Vagina (tissue), 2 donors: ENCODE data around the gene FRRS1. TPM values are rescaled to one million over a fixed set of nuclear protein-coding genes. Genes with fewer than 3 reads are reported as not detected.

Experiments
- DNase-seq, 2 donors: peaks; one replicate each; pipeline ENCODE4 v3.0.0-alpha.2; 2017; ENCODE audit errors: extremely low spot score in 2 of 2
- H3K27ac ChIP-seq: fragments of 200-600 bp; sonication (generic); one replicate; pipeline ENCODE4 v1.5.1; 2019
- H3K27me3 ChIP-seq: fragments of 200-600 bp; sonication (generic); one replicate; pipeline ENCODE4 v1.5.1; 2019
- H3K36me3 ChIP-seq, 2 donors: fragments of 200-600 bp; sonication (generic); one replicate each; pipeline ENCODE4 v1.5.1; 2017 to 2019
- H3K4me1 ChIP-seq: fragments of 200-600 bp; sonication (generic); one replicate; pipeline ENCODE4 v1.5.1; 2019
- H3K4me3 ChIP-seq, 2 donors: fragments of 200-600 bp; sonication (generic); 1 replicate in 1 of 2; 2 replicates in 1 of 2; pipeline ENCODE4 v1.5.1; 2016 to 2019
- H3K9me3 ChIP-seq: fragments of 200-600 bp; sonication (generic); one replicate; pipeline ENCODE4 v1.5.1; 2019
- POLR2A ChIP-seq, 2 donors: fragments of 450-650 bp; IDR thresholded peaks; one replicate each; pipeline ENCODE4 v1.6.1; 2017; ENCODE audit warnings: antibody characterized with exemption in 2 of 2, mild to moderate bottlenecking in 2 of 2, moderate library complexity in 2 of 2
- POLR2AphosphoS5 ChIP-seq, 2 donors: sonication (generic); formaldehyde crosslinking; IDR thresholded peaks; one replicate each; pipeline ENCODE4 v1.9.0; 2017; ENCODE audit warnings: antibody characterized with exemption in 2 of 2, mild to moderate bottlenecking in 2 of 2, low read depth in 1 of 2; ENCODE audit not compliant: insufficient read depth in 1 of 2
- intact Hi-C: fragments of 100-400 bp; cut with DNase I; formaldehyde crosslinking; loops from one replicate; pipeline ENCODE4 v1.15.1; 2023
- total RNA-seq: library from RNA; depleted of rRNA; stranded (reverse); fragments of >200 nt; gene quantifications from one replicate; pipeline ENCODE4 v1.2.3, GENCODE V29; 2016
- TF ChIP-seq, protein P1 (sequence below), 3 experiments: fragments of 450-650 bp in 2 of 3; fragments of 200-600 bp in 1 of 3; sonication (generic) in 1 of 3; IDR thresholded peaks; one replicate each; pipeline ENCODE4 v1.5.1; 2017 to 2019; ENCODE audit warnings: antibody characterized with exemption in 3 of 3, mild to moderate bottlenecking in 2 of 3, moderate library complexity in 2 of 3

The FRRS1 gene
- total RNA-seq, 1 donor from 2014 or later, result 22.1 TPM

DNA sequence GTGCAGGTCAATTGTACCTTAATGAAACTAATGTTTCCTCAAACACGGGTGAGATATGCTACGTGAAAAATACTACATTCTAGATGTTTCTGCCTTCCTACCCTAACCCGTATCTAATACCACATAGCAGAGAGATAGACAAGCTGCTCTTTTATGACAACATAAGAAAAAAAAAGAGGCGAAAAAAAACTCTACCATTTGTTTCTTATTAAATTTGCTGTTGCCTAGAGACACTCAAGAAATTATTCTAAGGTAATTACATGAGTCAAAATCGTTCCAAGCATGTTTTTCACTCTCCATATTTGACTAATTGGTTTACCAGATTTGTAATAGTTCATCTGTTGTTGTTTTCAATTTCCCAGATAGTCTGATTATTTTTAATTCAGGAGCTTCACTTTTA, 93.1 kb downstream of the FRRS1 start:
- TF ChIP-seq POLR2A (IDR thresholded peaks at IDR 0.05) (no peak), POLR2AphosphoS5 (IDR thresholded peaks at IDR 0.05; ENCODE audit: insufficient read depth in 1 of 2, low read depth in 1 of 2) (no peak)
- TF ChIP-seq, protein P1, sequence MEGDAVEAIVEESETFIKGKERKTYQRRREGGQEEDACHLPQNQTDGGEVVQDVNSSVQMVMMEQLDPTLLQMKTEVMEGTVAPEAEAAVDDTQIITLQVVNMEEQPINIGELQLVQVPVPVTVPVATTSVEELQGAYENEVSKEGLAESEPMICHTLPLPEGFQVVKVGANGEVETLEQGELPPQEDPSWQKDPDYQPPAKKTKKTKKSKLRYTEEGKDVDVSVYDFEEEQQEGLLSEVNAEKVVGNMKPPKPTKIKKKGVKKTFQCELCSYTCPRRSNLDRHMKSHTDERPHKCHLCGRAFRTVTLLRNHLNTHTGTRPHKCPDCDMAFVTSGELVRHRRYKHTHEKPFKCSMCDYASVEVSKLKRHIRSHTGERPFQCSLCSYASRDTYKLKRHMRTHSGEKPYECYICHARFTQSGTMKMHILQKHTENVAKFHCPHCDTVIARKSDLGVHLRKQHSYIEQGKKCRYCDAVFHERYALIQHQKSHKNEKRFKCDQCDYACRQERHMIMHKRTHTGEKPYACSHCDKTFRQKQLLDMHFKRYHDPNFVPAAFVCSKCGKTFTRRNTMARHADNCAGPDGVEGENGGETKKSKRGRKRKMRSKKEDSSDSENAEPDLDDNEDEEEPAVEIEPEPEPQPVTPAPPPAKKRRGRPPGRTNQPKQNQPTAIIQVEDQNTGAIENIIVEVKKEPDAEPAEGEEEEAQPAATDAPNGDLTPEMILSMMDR (IDR thresholded peaks at IDR 0.05), result no peak

GRCh38 chr1:99672530-99673213, 93.8 kb downstream of the FRRS1 start:
- peaks cover 0 to 11% of the 10 kb centered on the region in 2 donors for H3K36me3 ChIP-seq
- no peak for DNase-seq
- intact Hi-C loops, result no loop called here

More for the DNA sequence above, 93.1 kb downstream of the FRRS1 start:
- Histone ChIP-seq H3K27ac (no peak overlapping the region), H3K4me1 (no peaks in the 10 kb centered on the region), H3K9me3 (no peaks in the 10 kb centered on the region), H3K36me3 (peaks cover 0 to 4% of the 10 kb centered on the region in 2 donors), H3K27me3 (no peaks in the 10 kb centered on the region), H3K4me3 (no peak overlapping the region)
- no peak for DNase-seq
- intact Hi-C loops, result no loop called here

GRCh38 chr1:99672038-99672437, 94.4 kb downstream of the FRRS1 start:
- Histone ChIP-seq H3K4me1 (no peaks in the 10 kb centered on the region), H3K36me3 (peaks cover 0 to 11% of the 10 kb centered on the region in 2 donors), H3K27me3 (no peaks in the 10 kb centered on the region), H3K4me3 (no peak overlapping the region), H3K27ac (no peak overlapping the region), H3K9me3 (no peaks in the 10 kb centered on the region)
- no peak for DNase-seq
- TF ChIP-seq POLR2AphosphoS5 (IDR thresholded peaks at IDR 0.05; ENCODE audit: insufficient read depth in 1 of 2, low read depth in 1 of 2), result no peak
- TF ChIP-seq POLR2A (IDR thresholded peaks at IDR 0.05), result no peak
- TF ChIP-seq, protein P1 (IDR thresholded peaks at IDR 0.05), result no peak
- intact Hi-C loops, result no loop called here

More at GRCh38 chr1:99672530-99673213, 93.8 kb downstream of the FRRS1 start:
- H3K27ac ChIP-seq, result no peak overlapping the region
- H3K4me1 ChIP-seq, result no peaks in the 10 kb centered on the region
- no peak overlapping the region for H3K4me3 ChIP-seq
- H3K9me3 ChIP-seq, result no peaks in the 10 kb centered on the region
- TF ChIP-seq, protein P1 (IDR thresholded peaks at IDR 0.05), result no peak
- no peak for TF ChIP-seq POLR2A (IDR thresholded peaks at IDR 0.05)
- no peak for TF ChIP-seq POLR2AphosphoS5 (IDR thresholded peaks at IDR 0.05; ENCODE audit: insufficient read depth in 1 of 2, low read depth in 1 of 2)
- no peaks in the 10 kb centered on the region for H3K27me3 ChIP-seq

DNA sequence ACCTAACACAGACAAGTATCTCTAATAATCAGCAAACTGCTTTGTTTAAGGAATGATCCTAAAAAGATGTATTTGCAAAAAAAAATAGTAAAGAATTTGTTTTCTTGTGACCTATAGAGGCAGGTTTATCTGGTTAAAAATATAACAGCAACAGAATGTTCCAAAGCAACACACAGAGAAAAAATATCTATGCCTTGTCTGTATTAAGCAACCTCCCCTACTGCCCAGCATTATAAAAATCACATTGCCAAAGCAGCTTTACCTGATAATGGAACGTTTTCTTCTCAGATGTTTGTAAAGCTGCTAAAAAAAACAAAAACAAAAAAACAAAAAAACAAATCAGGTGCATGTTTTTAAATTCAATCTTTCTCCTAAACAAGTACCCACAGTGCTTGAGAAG, 95.9 kb downstream of the FRRS1 start:
- no peaks in the 10 kb centered on the region for H3K4me1 ChIP-seq
- no peak overlapping the region for H3K27ac ChIP-seq
- intact Hi-C loops, result no loop called here
- H3K36me3 ChIP-seq, result peaks cover 0 to 11% of the 10 kb centered on the region in 2 donors
- no peak for TF ChIP-seq POLR2A (IDR thresholded peaks at IDR 0.05)
- TF ChIP-seq, protein P1 (IDR thresholded peaks at IDR 0.05), result no peak
- no peak for TF ChIP-seq POLR2AphosphoS5 (IDR thresholded peaks at IDR 0.05; ENCODE audit: insufficient read depth in 1 of 2, low read depth in 1 of 2)
- H3K27me3 ChIP-seq, result no peaks in the 10 kb centered on the region
- H3K9me3 ChIP-seq, result no peaks in the 10 kb centered on the region
- DNase-seq, result no peak
- no peak overlapping the region for H3K4me3 ChIP-seq

GRCh38 chr1:99669821-99670220, 96.6 kb downstream of the FRRS1 start:
- no peak for DNase-seq
- Histone ChIP-seq H3K4me3 (no peak overlapping the region), H3K27ac (no peak overlapping the region), H3K4me1 (no peaks in the 10 kb centered on the region), H3K9me3 (no peaks in the 10 kb centered on the region), H3K36me3 (peaks cover 0 to 11% of the 10 kb centered on the region in 2 donors), H3K27me3 (no peaks in the 10 kb centered on the region)
- no peak for TF ChIP-seq POLR2AphosphoS5 (IDR thresholded peaks at IDR 0.05; ENCODE audit: insufficient read depth in 1 of 2, low read depth in 1 of 2)
- no peak for TF ChIP-seq POLR2A (IDR thresholded peaks at IDR 0.05)
- TF ChIP-seq, protein P1 (IDR thresholded peaks at IDR 0.05), result no peak
- intact Hi-C loops, result loop anchor here (5.0 kb wide), 1 partner anchor 652 kb away; no protein-coding TSS in a partner anchor
